K562 (cell line): Measurements from ENCODE around the gene USP14. TPM values are rescaled to one million over a fixed set of nuclear protein-coding genes. Genes with fewer than 3 reads are reported as not detected.

Experiments used
- ATF6 ChIP-seq: sonication (generic); formaldehyde crosslinking; IDR thresholded peaks from 2 replicates; pipeline ENCODE4 v1.4.0; 2020; ENCODE audit warnings: mild to moderate bottlenecking, missing genetic modification reagents
- CREM ChIP-seq: IDR thresholded peaks from 2 replicates; pipeline ENCODE4 v1.6.1; 2014; ENCODE audit warnings: antibody characterized with exemption, low read depth
- FUS ChIP-seq: fragments of 200-400 bp; formaldehyde crosslinking; optimal IDR thresholded peaks from 2 replicates; pipeline ENCODE3; 2017; ENCODE audit warnings: low read depth, low read length
- GATAD2A ChIP-seq: fragments of 450-650 bp; IDR thresholded peaks from 2 replicates; pipeline ENCODE4 v1.6.1; 2017
- HINFP ChIP-seq: fragments of 450-650 bp; conservative IDR thresholded peaks from 2 replicates; pipeline ENCODE4 v1.6.1; 2016; ENCODE audit warnings: missing genetic modification characterization, low read depth, mild to moderate bottlenecking, control low read depth, missing compliant biosample characterization
- MBD2 ChIP-seq: sonication (generic); IDR thresholded peaks from 2 replicates; pipeline ENCODE4 v1.6.1; 2016; ENCODE audit warnings: low read depth, borderline replicate concordance
- MTA2 ChIP-seq: fragments of 450-650 bp; IDR thresholded peaks from 2 replicates; pipeline ENCODE4 v1.6.1; 2016; ENCODE audit warnings: low read depth
- NFIC ChIP-seq: fragments of 450-650 bp; IDR thresholded peaks from 2 replicates; pipeline ENCODE4 v1.6.1; 2017; ENCODE audit warnings: mild to moderate bottlenecking, inconsistent platforms
- PBX2 ChIP-seq, 2 experiments: IDR thresholded peaks in 1 of 2; conservative IDR thresholded peaks in 1 of 2; 2 replicates each; pipeline ENCODE4 v1.6.1; 2016; ENCODE audit warnings: low read depth in 2 of 2, mild to moderate bottlenecking in 1 of 2, missing compliant biosample characterization in 1 of 2, missing genetic modification characterization in 1 of 2, moderate library complexity in 1 of 2
- PURB ChIP-seq: sonication (generic); formaldehyde crosslinking; IDR thresholded peaks from 2 replicates; pipeline ENCODE4 v1.9.0; 2021; ENCODE audit warnings: low read depth, mild to moderate bottlenecking, missing genetic modification reagents
- RBM14 ChIP-seq: fragments of 200-400 bp; formaldehyde crosslinking; IDR thresholded peaks from 2 replicates; pipeline ENCODE4 v1.6.1; 2018; ENCODE audit warnings: low read depth, mild to moderate bottlenecking, low read length, moderate library complexity, borderline replicate concordance; ENCODE audit not compliant: insufficient read depth
- SNRNP70 ChIP-seq: fragments of 200-400 bp; formaldehyde crosslinking; optimal IDR thresholded peaks from 2 replicates; pipeline ENCODE3; 2017; ENCODE audit warnings: low read depth, low read length
- ZNF133 ChIP-seq: fragments of 250-450 bp; sonication (Bioruptor Pico); IDR thresholded peaks from 2 replicates; pipeline ENCODE4 v1.4.0; 2020; ENCODE audit warnings: mild to moderate bottlenecking
- ZNF408 ChIP-seq: fragments of 250-450 bp; sonication (Bioruptor Pico); IDR thresholded peaks from 2 replicates; pipeline ENCODE4 v1.4.0; 2020; ENCODE audit warnings: low read depth, mild to moderate bottlenecking, moderate library complexity
- ZNF830 ChIP-seq: fragments of 250-450 bp; sonication (Bioruptor Pico); IDR thresholded peaks from 2 replicates; pipeline ENCODE4 v1.5.0; 2021; ENCODE audit warnings: mild to moderate bottlenecking
- polyA plus RNA-seq, 8 experiments: library from polyadenylated mRNA; depleted of rRNA in 4 of 8; stranded (reverse) in 5 of 8; unstranded in 3 of 8; fragments of >200 nt; fragmentation: Nextera tagmentation in 2 of 8; fragmentation: Illumina TruSeq in 1 of 8; extraction: Ambion mirVana in 2 of 8; extraction: Trizol in 1 of 8; gene quantifications; 2 replicates each; pipeline versions ENCODE4 v1.2.1 to v1.2.3, GENCODE V29; 2011 to 2014; ENCODE audit warnings: inconsistent platforms in 1 of 8, missing spikeins in 1 of 8
- total RNA-seq, 7 experiments: library from RNA; depleted of rRNA in 6 of 7; stranded (reverse); fragments of >200 nt in 6 of 7; fragmentation: Illumina TruSeq in 2 of 7; extraction: Trizol in 2 of 7; gene quantifications; 2 replicates each; pipeline versions ENCODE4 v1.2.1 to v1.2.3, GENCODE V29; 2011 to 2021; ENCODE audit warnings: low replicate concordance in 1 of 7
- TF ChIP-seq, protein P1 (sequence below): fragments of 250-450 bp; sonication (Bioruptor Pico); IDR thresholded peaks from 2 replicates; pipeline ENCODE4 v1.8.0; 2022; ENCODE audit warnings: inconsistent platforms

The USP14 gene
- total and polyA plus RNA-seq, 9 of the 15 experiments (the other 6 are each of a cell fraction or from before 2014, with no cell fraction given), result 18.7 to 129 (median 40.3) TPM

GRCh38 chr18:158128-159036, at the start of gene USP14 (continued):
- TF ChIP-seq PBX2 (CRISPR knock-in tag; IDR thresholded peaks at IDR 0.05; ENCODE audit: low read depth) (peak; percentile 51), PBX2 (tag; conservative IDR thresholded peaks at IDR 0.05; ENCODE audit: low read depth) (peak; percentile 43; the same call in 1 of the 2 replicates), HINFP (tag) (no peak), RBM14 (no peak), ZNF133 (CRISPR knock-in tag) (peak; percentile 76; the same call in 1 of the 2 replicates), NFIC (no peak), PURB (CRISPR knock-in tag) (no peak), MBD2 (peak; percentile 43; the same call in 1 of the 2 replicates), SNRNP70 (no peak), ZNF408 (CRISPR knock-in tag) (no peak), GATAD2A (0 out of 2 replicates have a peak, but pooled peaks have one; percentile 76), ATF6 (CRISPR knock-in tag) (peak; percentile 99; the same call in 1 of the 2 replicates), CREM (peak; percentile 98), FUS (no peak), MTA2 (no peak), ZNF830 (no peak)
- TF ChIP-seq, protein P1, sequence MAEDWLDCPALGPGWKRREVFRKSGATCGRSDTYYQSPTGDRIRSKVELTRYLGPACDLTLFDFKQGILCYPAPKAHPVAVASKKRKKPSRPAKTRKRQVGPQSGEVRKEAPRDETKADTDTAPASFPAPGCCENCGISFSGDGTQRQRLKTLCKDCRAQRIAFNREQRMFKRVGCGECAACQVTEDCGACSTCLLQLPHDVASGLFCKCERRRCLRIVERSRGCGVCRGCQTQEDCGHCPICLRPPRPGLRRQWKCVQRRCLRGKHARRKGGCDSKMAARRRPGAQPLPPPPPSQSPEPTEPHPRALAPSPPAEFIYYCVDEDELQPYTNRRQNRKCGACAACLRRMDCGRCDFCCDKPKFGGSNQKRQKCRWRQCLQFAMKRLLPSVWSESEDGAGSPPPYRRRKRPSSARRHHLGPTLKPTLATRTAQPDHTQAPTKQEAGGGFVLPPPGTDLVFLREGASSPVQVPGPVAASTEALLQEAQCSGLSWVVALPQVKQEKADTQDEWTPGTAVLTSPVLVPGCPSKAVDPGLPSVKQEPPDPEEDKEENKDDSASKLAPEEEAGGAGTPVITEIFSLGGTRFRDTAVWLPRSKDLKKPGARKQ (CRISPR knock-in tag), result no peak
